ENCODE results near the gene FBXO24. TPM values are rescaled to one million over a fixed set of nuclear protein-coding genes. Genes with fewer than 3 reads are reported as not detected.

The FBXO24 gene
- polyA plus RNA-seq, 1 of the 3 experiments (the other 2 are of a cell fraction) = 0.94 TPM

GRCh38 chr7:100641463-100641859 is 55.3 kb downstream of the FBXO24 start, which contains the start of gene TFR2:
Gene TFR2, minus strand, starts transcription at chr7:100641552. Its CDS starts 43 bp downstream, at chr7:100641509.
- Histone ChIP-seq H3K4me3 (ENCODE audit: low read depth in 2 of 2, low read length in 1 of 2) (no peak within 1 kb of the TSS), H3K27me3 (ENCODE audit: insufficient read depth) (peaks cover 6% of the 10 kb centered on the region; the same call in 1 of the 2 replicates), H3K9me2 (no peaks in the 10 kb centered on the region), H3K4me2 (no peak within 1 kb of the TSS), H3F3A (replicated peaks; ENCODE audit: insufficient read depth) (no peaks in the 10 kb centered on the region), H2AFZ (ENCODE audit: low read depth) (no peak within 1 kb of the TSS), H3K36me3 (replicated peaks in 1 of 2; ENCODE audit: control insufficient read depth in 1 of 2, insufficient read depth in 2 of 2, low read length in 1 of 2) (no peaks in the 10 kb centered on the region), H4K20me1 (ENCODE audit: insufficient read depth) (no peaks in the 10 kb centered on the region), H3K4me1 (ENCODE audit: control insufficient read depth in 1 of 2, insufficient read depth in 2 of 2, low read depth in 1 of 2, low read length in 1 of 2) (peaks cover 0 to 9% of the 10 kb centered on the region in 2 experiments; a peak in 1 of 4 replicates), H3K9ac (no peak within 1 kb of the TSS), H3K79me2 (ENCODE audit: insufficient read depth) (no peaks in the 10 kb centered on the region), H3K27ac (ENCODE audit: low read depth in 2 of 2, low read length in 1 of 2) (no peak within 1 kb of the TSS), H3K9me3 (no peaks in the 10 kb centered on the region)
- POLR2A ChIA-PET = interaction anchor here (1.5 kb wide), 1 partner anchor 31 kb away, joined by 4 read pairs; the partner anchor contains the start of gene GNB2
- peak; percentile 82 for DNase-seq
- 54% methylated on average over 10 of the region's 10 CpGs for WGBS (ENCODE audit: low lambda C conversion rate)
- CTCF ChIA-PET = interaction anchor here (1.2 to 12.8 kb wide), 3 partner anchors 7 to 81 kb away, joined by 4 to 109 read pairs (median 11); partner anchors contain the start of gene ACTL6B
- TF ChIP-seq JUND (IDR thresholded peaks at IDR 0.05) (no peak), TAF1 (IDR thresholded peaks at IDR 0.05; ENCODE audit: borderline replicate concordance, low read depth, low read length) (no peak), GATA2 (CRISPR knock-in tag; IDR thresholded peaks at IDR 0.05) (0 out of 2 replicates have a peak, but pooled peaks have one; percentile 19), SMC3 (IDR thresholded peaks at IDR 0.05; ENCODE audit: low read depth, low read length) (no peak), MAX (IDR thresholded peaks at IDR 0.05; ENCODE audit: low read depth) (no peak), USF2 (IDR thresholded peaks at IDR 0.05; ENCODE audit: borderline replicate concordance, low read depth, low read length) (no peak), NFIC (IDR thresholded peaks at IDR 0.05; ENCODE audit: borderline replicate concordance) (no peak)

GRCh38 chr7:100641860-100642533 is 55.9 kb downstream of the FBXO24 start:
- peaks cover 0 to 9% of the 10 kb centered on the region in 2 experiments; a peak in 1 of 4 replicates for H3K4me1 ChIP-seq (ENCODE audit: control insufficient read depth in 1 of 2, insufficient read depth in 2 of 2, low read depth in 1 of 2, low read length in 1 of 2)
- CTCF ChIA-PET = interaction anchor here (0.9 to 12.8 kb wide), 4 partner anchors 8 to 82 kb away, joined by 3 to 109 read pairs (median 8); partner anchors contain the start of gene ACTL6B
- WGBS (ENCODE audit: low lambda C conversion rate) = 61% methylated on average over 7 of the region's 10 CpGs
- H3K79me2 ChIP-seq (ENCODE audit: insufficient read depth) = no peaks in the 10 kb centered on the region
- peaks cover 7% of the 10 kb centered on the region; the same call in 1 of the 2 replicates for H3K27me3 ChIP-seq (ENCODE audit: insufficient read depth)
- TF ChIP-seq SIN3A (IDR thresholded peaks at IDR 0.05; ENCODE audit: borderline replicate concordance, low read depth, low read length) = no peak
- no peak for TF ChIP-seq JUND (IDR thresholded peaks at IDR 0.05)
- TF ChIP-seq CTCF (IDR thresholded peaks at IDR 0.05) = no peak
- TF ChIP-seq EP300 (IDR thresholded peaks at IDR 0.05; ENCODE audit: borderline replicate concordance in 1 of 2, low read depth in 1 of 2, low read length in 1 of 2) = no peak
- TF ChIP-seq TAF1 (IDR thresholded peaks at IDR 0.05; ENCODE audit: borderline replicate concordance, low read depth, low read length) = no peak
- no peak for TF ChIP-seq RCOR1 (IDR thresholded peaks at IDR 0.05; ENCODE audit: low read length)
- TF ChIP-seq REST (IDR thresholded peaks at IDR 0.05; ENCODE audit: low read depth, low read length) = no peak
- TF ChIP-seq IRF3 (IDR thresholded peaks at IDR 0.05; ENCODE audit: low read depth, low read length) = no peak
- DNase-seq = no peak
- H3K27ac ChIP-seq (ENCODE audit: low read depth in 2 of 2, low read length in 1 of 2) = no peak overlapping the region
- POLR2A ChIA-PET = interaction anchor here (1.5 kb wide), 1 partner anchor 31 kb away, joined by 4 read pairs; the partner anchor contains the start of gene GNB2
- H3K4me2 ChIP-seq = no peak overlapping the region
- no peaks in the 10 kb centered on the region for H4K20me1 ChIP-seq (ENCODE audit: insufficient read depth)
- no peak overlapping the region for H2AFZ ChIP-seq (ENCODE audit: low read depth)
- H3F3A ChIP-seq (replicated peaks; ENCODE audit: insufficient read depth) = no peaks in the 10 kb centered on the region
- H3K9me3 ChIP-seq = no peaks in the 10 kb centered on the region
- no peaks in the 10 kb centered on the region for H3K36me3 ChIP-seq (replicated peaks in 1 of 2; ENCODE audit: control insufficient read depth in 1 of 2, insufficient read depth in 2 of 2, low read length in 1 of 2)
- no peak overlapping the region for H3K9ac ChIP-seq
- no peaks in the 10 kb centered on the region for H3K9me2 ChIP-seq
- H3K4me3 ChIP-seq (ENCODE audit: low read depth in 2 of 2, low read length in 1 of 2) = no peak overlapping the region
